GM21717 (cell line): ENCODE measurements around the gene RBP2.

Source experiments
- ATAC-seq: cut with Tn5 transposase; IDR thresholded peaks from one replicate; pipeline ENCODE4 v1.9.1; 2021; ENCODE audit warnings: mild to moderate bottlenecking, moderate library complexity; ENCODE audit not compliant: unreplicated experiment

RBP2 gene

GRCh38 chr3:139482206-139482605 is 5.9 kb upstream of the RBP2 start:
- no peak for ATAC-seq

DNA sequence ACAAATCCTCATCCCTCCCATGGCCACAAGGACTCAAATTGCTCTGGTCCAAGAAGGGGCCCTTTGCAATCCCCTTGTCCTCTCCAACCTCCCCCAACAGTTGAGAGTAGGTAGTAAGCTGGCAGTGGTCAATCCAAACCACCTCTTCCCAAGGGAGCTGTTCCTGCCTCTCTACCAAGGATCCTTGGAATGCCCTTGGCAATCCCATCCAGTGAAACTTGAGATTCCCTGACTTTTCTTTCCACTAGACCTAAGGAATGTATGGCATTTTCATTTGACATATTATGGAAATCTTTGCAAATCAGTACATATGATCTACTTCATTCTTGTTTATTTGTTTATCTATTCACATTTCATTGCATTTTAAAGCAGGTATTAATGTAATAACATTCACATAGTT is 4.8 kb upstream of the RBP2 start:
- no peak for ATAC-seq

DNA sequence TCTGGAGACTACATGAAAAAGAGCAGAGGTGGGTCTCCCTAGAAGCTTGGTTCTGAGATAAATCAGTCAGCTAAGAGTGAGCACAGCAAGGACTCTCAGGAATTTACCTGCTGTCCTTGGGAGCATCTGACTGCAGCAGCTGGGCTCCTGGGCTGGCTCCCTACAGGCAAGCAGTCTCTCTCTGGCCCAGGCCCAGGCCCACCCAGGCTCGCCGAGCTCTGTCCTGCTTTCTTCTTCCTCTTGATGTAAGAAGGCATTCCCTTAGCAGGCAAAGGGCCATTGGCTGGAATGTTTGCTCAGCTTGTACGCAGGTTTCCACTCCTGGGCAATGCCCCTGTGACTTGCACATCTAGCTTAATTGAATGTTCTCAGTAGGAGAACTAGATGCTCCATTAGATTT is 4.3 kb upstream of the RBP2 start:
- ATAC-seq: no peak

DNA sequence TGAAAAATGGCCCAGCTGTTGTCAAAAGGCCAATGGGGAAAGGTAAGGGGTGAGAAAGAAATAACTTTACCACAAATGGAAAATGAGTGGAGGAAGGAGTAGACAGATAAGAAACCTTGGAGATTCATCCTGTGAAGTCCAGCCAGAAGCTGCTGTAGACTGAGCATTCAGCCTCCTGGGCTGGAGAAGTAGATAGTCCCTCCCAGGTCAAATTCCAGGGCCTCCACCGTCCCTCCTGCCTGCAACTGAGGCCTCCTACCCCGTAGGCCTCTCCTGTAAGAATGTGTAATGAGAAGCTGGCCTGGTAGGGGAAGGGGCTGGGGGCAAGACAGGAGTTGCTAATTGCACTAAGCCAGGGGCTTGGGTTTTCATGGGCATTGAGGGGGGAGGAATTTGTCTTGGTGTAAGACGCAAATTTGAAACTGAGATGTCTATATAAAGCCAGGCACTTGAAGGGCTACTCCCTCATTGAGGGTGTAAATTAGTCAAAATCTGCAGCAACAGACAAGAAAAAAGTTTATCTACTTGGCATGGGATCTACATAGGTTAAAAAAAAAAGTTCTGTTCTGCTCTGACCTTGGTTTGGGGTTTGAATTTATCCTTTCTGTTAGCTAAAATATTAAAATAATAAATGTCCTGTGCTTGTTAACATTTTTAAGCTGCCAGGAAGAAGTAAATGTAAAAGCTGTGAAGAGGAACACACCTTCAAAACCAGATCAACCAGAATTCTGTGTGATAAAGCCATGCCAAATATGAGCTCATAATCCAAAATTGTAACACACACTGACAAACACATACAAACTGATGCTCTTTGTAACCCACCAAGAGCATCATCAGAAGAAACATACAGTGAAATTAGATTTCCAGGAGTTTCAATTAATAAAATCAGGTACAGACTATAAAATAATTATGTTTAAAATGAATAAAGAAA is 1.7 kb upstream of the RBP2 start:
- no peak for ATAC-seq

DNA sequence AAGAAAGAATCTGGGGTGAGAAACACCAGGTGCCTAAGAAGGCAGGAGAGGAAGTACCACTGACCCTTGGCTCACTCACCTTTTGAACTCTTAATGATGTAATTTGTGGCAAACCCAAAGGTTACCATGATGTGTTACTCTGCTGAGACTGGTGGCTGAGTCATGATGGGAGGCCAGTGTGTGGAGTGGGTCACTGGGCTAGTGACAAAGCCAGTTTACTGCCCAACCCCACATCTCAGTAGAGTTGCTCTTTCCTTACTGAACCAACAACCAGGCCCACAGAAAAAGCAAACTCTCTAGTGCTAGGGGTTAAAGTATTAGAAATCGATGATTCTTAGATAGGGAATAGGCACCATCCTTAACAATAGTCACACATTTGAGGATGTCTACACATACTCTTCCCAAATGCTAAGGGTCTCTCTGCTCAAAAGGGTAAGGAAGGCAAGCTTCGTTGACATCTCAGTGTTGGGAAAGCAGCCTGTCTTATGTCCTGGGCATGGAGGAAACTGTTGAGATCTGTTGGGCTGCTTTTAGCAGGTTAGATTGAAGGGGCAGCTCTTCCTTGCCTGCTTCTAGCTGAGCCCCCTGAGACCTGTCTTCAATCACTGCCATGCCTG is 3.1 kb downstream of the RBP2 start:
- ATAC-seq: no peak

DNA sequence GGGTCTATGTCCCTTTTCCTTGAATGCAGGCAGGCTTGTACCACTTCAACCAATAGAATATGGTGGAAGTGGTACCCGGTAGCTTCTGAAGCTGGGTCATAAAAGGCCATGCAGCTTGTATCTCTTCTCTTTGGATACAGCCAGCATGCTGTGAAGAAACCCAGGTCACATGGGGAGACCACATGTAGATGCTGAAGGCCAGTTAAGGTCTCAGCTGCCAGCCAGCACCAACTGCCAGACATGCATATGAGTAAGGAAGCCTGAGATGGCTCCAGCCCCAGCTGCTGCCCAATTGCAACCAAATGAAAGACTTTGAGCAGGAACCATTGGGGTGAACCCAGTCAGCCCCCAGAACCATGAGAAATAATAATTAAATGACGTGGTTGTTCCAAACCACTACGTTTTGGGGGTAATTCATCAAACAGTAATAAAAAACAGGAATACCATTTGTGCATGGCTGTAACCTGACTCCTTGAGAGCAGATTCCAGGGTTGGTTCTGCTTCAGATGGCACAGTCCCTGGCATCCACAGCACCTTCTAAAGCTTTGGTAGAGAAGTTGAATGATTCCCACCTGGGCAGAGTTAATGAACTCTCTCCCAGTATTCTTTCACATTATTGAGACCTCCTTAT is 3.8 kb downstream of the RBP2 start:
- ATAC-seq: no peak

GRCh38 chr3:139470199-139470598 is 6.1 kb downstream of the RBP2 start:
- no peak for ATAC-seq

- no peak for ATAC-seq
Measured at GRCh38 chr3:139468399-139468798, 7.9 kb downstream of the RBP2 start.

DNA sequence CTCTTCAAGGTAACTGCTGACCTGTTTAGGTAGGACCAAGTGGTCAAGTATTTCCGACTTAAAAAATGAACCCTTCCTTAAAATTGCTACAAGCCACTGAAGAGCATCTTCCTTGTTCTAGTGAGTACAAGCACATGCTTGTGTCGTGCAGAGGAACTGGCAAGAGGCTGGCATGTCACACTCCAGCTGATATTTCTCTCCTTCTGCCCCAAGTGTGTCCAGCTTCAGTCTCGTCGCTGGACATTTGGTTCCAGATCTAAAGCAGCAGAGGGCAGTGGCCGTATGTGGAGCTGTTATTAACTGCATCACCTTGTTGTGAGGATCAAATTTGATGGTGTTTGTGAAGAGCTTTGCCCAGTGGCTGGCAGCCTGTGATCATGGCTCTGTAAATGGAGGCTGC is 10.0 kb downstream of the RBP2 start:
- ATAC-seq: no peak

DNA sequence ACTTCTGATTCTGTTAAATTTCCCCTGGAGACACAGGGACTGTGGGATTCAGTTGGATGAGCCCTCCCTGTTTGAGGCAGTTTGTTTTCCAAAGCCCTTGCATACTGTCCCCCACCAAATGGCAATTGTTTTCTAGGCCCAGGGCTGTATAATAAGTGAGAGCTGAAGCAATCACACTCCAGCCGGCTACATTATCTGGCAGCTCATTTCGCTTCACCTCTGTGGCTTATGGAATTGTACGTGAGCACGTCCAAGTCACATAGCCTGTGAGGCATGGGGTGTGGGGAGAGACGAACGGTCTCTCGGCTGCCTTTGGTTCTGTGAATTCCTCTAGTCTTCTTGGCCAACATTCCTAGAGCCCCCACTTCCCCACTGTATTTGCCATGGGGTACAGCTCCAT is 10.7 kb downstream of the RBP2 start:
- no peak for ATAC-seq

- no peak for ATAC-seq
Measured at GRCh38 chr3:139463466-139463865, 12.8 kb downstream of the RBP2 start.

DNA sequence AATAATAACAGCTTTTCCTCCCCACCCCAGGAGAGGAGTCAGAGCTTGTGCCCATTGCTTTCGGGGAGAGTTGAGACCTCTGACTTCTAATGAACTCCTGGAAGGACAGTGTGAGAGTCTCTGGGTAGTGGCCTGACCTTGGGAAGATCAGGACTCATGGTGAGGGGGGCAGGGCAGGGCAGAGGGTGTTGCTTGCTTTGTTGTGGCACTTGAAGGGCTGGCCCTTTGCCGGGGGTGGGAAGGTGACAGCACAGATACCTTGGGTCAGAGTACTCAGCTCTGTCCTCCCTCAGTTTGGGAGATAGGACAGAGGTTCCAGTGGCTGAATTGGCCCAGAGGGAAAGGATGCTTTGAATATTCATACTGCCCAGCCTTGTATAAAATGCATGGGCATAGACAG is 15.8 kb downstream of the RBP2 start:
- ATAC-seq: no peak

GRCh38 chr3:139460076-139460475 is 16.2 kb downstream of the RBP2 start:
- no peak for ATAC-seq

GRCh38 chr3:139458348-139458747 is 18.0 kb downstream of the RBP2 start:
- no peak for ATAC-seq

- no peak for ATAC-seq
Measured at GRCh38 chr3:139457066-139457465, 19.2 kb downstream of the RBP2 start.

DNA sequence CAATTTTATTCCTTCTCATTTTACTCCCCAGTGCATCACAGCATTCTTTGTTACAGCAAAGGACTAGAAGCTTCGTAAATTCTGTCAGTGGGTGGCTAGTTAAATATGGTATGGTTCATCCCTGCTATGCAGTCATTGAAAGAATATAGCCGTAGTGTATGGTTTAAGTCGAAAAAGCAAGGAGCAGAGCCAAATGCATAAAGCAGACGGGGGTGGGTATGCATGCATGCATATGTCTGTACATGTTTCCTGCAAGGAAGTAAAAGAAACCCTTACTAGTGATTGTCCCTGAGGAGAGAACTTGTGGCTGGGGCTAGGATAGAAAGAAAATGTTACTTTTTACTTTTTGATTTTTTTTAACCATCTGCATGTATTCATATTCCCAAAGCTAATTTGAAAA is 19.9 kb downstream of the RBP2 start:
- no peak for ATAC-seq

- no peak for ATAC-seq
Measured at GRCh38 chr3:139455855-139456254, 20.5 kb downstream of the RBP2 start.

- ATAC-seq: no peak
Measured at GRCh38 chr3:139455206-139455605, 21.1 kb downstream of the RBP2 start.

DNA sequence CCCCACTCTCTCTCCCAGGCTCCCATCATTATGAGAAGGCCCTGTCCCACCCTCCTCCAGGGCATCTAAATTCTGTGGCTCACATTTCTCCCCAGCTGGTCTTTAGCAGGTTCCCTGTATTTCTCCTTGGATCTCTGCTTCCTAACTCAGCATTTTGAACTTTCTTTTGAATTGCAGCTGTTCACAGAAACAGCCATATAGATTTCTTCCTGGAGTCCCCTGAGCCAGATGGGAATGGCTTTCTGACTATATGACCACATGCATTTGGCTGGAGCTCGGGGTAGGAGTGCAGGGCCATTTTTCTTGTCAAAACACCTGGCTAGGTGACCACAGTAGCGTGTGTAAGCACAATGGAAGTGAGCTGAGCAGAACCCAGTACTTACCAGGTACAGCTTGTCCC is 22.0 kb downstream of the RBP2 start:
- ATAC-seq: no peak

DNA sequence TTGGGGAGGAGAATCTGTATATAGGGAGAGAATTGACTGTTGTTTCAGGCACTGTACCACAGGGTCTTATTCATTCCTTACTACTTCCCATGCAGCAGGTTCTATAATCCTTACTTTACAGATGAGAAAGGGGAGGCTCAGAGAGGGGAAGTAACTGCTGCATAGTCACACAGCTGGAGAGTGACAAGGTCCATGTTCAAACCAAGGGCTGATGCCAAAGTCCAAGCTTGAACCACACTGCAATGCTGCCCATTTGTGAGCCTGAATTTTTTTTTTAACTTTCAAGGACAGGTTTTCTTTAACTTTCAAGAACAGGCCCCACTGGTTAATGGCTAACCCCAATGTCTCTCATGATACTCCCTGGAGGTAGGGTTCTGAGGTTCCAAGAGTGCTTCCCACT is 26.2 kb downstream of the RBP2 start:
- no peak for ATAC-seq

GRCh38 chr3:139449566-139449965 is 26.8 kb downstream of the RBP2 start:
- ATAC-seq: no peak

DNA sequence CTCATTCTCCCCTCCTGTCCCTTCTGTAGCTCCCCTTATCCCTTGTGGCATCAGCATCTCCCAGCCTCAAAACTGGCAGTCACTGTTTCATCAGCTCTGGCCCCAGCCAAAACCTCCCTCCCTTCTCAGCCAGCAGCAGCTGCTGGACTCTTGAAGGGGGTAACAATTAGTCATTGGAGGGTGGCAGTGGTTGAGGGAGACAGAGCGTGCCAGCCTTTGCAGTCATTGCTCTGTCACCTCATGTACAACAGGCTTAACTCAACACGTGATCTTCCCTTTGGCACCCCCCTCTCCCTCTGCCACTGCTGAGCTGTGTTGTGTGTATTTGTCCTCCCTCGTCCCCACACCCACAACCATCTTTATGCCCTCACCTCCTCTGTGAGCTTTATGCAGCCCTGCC is 28.2 kb downstream of the RBP2 start:
- no peak for ATAC-seq
